Measurements from ENCODE around the gene ARHGAP1. TPM values are rescaled to one million over a fixed set of nuclear protein-coding genes. Genes with fewer than 3 reads are reported as not detected.
"Not testable (repeated sequence)": the region's sequence is repeated elsewhere in the genome, so short reads cannot be mapped to it uniquely, and the experiment has no call there.

Gene ARHGAP1
- total RNA-seq, 1 experiment from 2014 or later, result 31.0 TPM

- no peak for DNase-seq (ENCODE audit: low read depth)
These were observed 26.5 kb downstream of the ARHGAP1 start for GRCh38 chr11:46673713-46674462.

- no peak for DNase-seq (ENCODE audit: low read depth)
These were observed 28.0 kb downstream of the ARHGAP1 start for GRCh38 chr11:46672381-46672839.

- DNase-seq (ENCODE audit: low read depth), result no peak
These were observed 28.5 kb downstream of the ARHGAP1 start for GRCh38 chr11:46671958-46672315.

- not testable (repeated sequence) for DNase-seq (ENCODE audit: low read depth)
These were observed 29.9 kb downstream of the ARHGAP1 start for GRCh38 chr11:46670521-46670920.

GRCh38 chr11:46669711-46670139, 30.7 kb downstream of the ARHGAP1 start:
- no peak for DNase-seq (ENCODE audit: low read depth)

GRCh38 chr11:46668480-46669085, 31.8 kb downstream of the ARHGAP1 start:
- no peak for DNase-seq (ENCODE audit: low read depth)

GRCh38 chr11:46667043-46667481, 33.4 kb downstream of the ARHGAP1 start:
- DNase-seq (ENCODE audit: low read depth), result no peak

- no peak for DNase-seq (ENCODE audit: low read depth)
These were observed 33.9 kb downstream of the ARHGAP1 start for GRCh38 chr11:46666516-46666915.

- DNase-seq (ENCODE audit: low read depth), result no peak
These were observed 35.1 kb downstream of the ARHGAP1 start for GRCh38 chr11:46665356-46665755.

- no peak for DNase-seq (ENCODE audit: low read depth)
These were observed 35.8 kb downstream of the ARHGAP1 start for GRCh38 chr11:46664612-46665011.

GRCh38 chr11:46663277-46663940, 37.0 kb downstream of the ARHGAP1 start:
- DNase-seq (ENCODE audit: low read depth), result no peak

GRCh38 chr11:46662366-46662765, 38.1 kb downstream of the ARHGAP1 start:
- DNase-seq (ENCODE audit: low read depth), result no peak

GRCh38 chr11:46661836-46662235, 38.6 kb downstream of the ARHGAP1 start:
- DNase-seq (ENCODE audit: low read depth), result no peak

GRCh38 chr11:46659908-46660307, 40.5 kb downstream of the ARHGAP1 start:
- DNase-seq (ENCODE audit: low read depth), result peak; percentile 92

GRCh38 chr11:46658259-46658658, 42.2 kb downstream of the ARHGAP1 start:
- peak; percentile 77 for DNase-seq (ENCODE audit: low read depth)

- DNase-seq (ENCODE audit: low read depth), result no peak
These were observed 43.2 kb downstream of the ARHGAP1 start for GRCh38 chr11:46657186-46657585.

- DNase-seq (ENCODE audit: low read depth), result no peak
These were observed 44.8 kb downstream of the ARHGAP1 start for GRCh38 chr11:46655631-46656030.

GRCh38 chr11:46649180-46649738, 51.2 kb downstream of the ARHGAP1 start:
- peak; percentile 97 for DNase-seq (ENCODE audit: low read depth)

GRCh38 chr11:46643986-46644385, 56.4 kb downstream of the ARHGAP1 start:
- DNase-seq (ENCODE audit: low read depth), result no peak

- no peak for DNase-seq (ENCODE audit: low read depth)
These were observed 56.9 kb downstream of the ARHGAP1 start for GRCh38 chr11:46643531-46643930.

- DNase-seq (ENCODE audit: low read depth), result no peak
These were observed 57.6 kb downstream of the ARHGAP1 start for GRCh38 chr11:46642627-46643335.

- no peak for DNase-seq (ENCODE audit: low read depth)
These were observed 58.8 kb downstream of the ARHGAP1 start for GRCh38 chr11:46641639-46642038.
